ENCODE data around the gene SKI.
"Not testable (repeated sequence)": the region's sequence is repeated elsewhere in the genome, so short reads cannot be mapped to it uniquely, and the experiment has no call there.

SKI gene

GRCh38 chr1:2231532-2232254 is 3.6 kb downstream of the SKI start:
- no peak for DNase-seq

GRCh38 chr1:2232255-2232915 is 4.3 kb downstream of the SKI start:
- DNase-seq, result no peak

- DNase-seq, result no peak
Observed at GRCh38 chr1:2232916-2233438, 4.9 kb downstream of the SKI start.

GRCh38 chr1:2233468-2233867 is 5.3 kb downstream of the SKI start:
- DNase-seq, result no peak

- DNase-seq, result no peak
Observed at GRCh38 chr1:2233997-2234761, 6.1 kb downstream of the SKI start.

GRCh38 chr1:2234762-2235113 is 6.6 kb downstream of the SKI start:
- DNase-seq, result no peak

- no peak for DNase-seq
Observed at GRCh38 chr1:2235300-2235998, 7.3 kb downstream of the SKI start.

GRCh38 chr1:2236695-2237677 is 8.9 kb downstream of the SKI start:
- DNase-seq, result no peak

- peak; percentile 20 for DNase-seq
Observed at GRCh38 chr1:2237773-2238172, 9.7 kb downstream of the SKI start.

- no peak for DNase-seq
Observed at GRCh38 chr1:2238361-2239012, 10.4 kb downstream of the SKI start.

GRCh38 chr1:2239013-2239370 is 10.9 kb downstream of the SKI start:
- DNase-seq, result no peak

- DNase-seq, result no peak
Observed at GRCh38 chr1:2239384-2239985, 11.4 kb downstream of the SKI start.

- no peak for DNase-seq
Observed at GRCh38 chr1:2240270-2241156, 12.4 kb downstream of the SKI start.

- no peak for DNase-seq
Observed at GRCh38 chr1:2241820-2242219, 13.7 kb downstream of the SKI start.

- no peak for DNase-seq
Observed at GRCh38 chr1:2242814-2243725, 15.0 kb downstream of the SKI start.

- DNase-seq, result not testable (repeated sequence)
Observed at GRCh38 chr1:2247045-2247394, 18.9 kb downstream of the SKI start.

- DNase-seq, result no peak
Observed at GRCh38 chr1:2247760-2248126, 19.6 kb downstream of the SKI start.

- no peak for DNase-seq
Observed at GRCh38 chr1:2248127-2248826, 20.2 kb downstream of the SKI start.

Data from DMS53 (cell line).